Caco-2 (cell line): ENCODE data around the gene MUL1. TPM values are rescaled to one million over a fixed set of nuclear protein-coding genes. Genes with fewer than 3 reads are reported as not detected.
A peak's percentile ranks its signal among the peaks of the same experiment; 100 is the strongest.

Source experiments
- BruUV-seq: library from RNA; stranded (reverse); fragments of 400-500 nt; replicated peaks from 2 replicates; lab custom pipeline; 2021; lab: Mats Ljungman, UMichigan
- CTCF ChIA-PET: fragments of 300-600 bp; sonication (Branson Sonifier 250); formaldehyde crosslinking; loops from one replicate; lab custom pipeline; 2022; ENCODE audit warnings: antibody characterized with exemption; lab: Charles Lee
- POLR2A ChIA-PET: fragments of 300-600 bp; sonication (Branson Sonifier 250); formaldehyde crosslinking; loops from one replicate; lab custom pipeline; 2022; ENCODE audit warnings: antibody characterized with exemption; lab: Charles Lee
- DNase-seq, 2 experiments: peaks; one replicate each; pipeline versions ENCODE4 v3.0.0 to v3.0.0-alpha.2; 2020 to 2022
- H3K27me3 ChIP-seq: replicated peaks from 2 replicates; pipeline ENCODE4 v1.6.0; 2011; ENCODE audit warnings: low read length; ENCODE audit not compliant: control insufficient read depth, insufficient read depth
- H3K36me3 ChIP-seq: 2 replicates; pipeline ENCODE4 v1.5.1; 2011; ENCODE audit warnings: low read length; ENCODE audit not compliant: control insufficient read depth, insufficient read depth
- H3K4me1 ChIP-seq: fragments of 250-450 bp; sonication (Bioruptor Pico); 2 replicates; pipeline ENCODE4 v1.5.1; 2020; ENCODE audit warnings: mild to moderate bottlenecking
- H3K4me3 ChIP-seq: 2 replicates; pipeline ENCODE4 v1.5.1; 2011; ENCODE audit warnings: low read depth, mild to moderate bottlenecking, control low read depth, low read length
- H3K9me3 ChIP-seq: fragments of 250-450 bp; sonication (Bioruptor Pico); 2 replicates; pipeline ENCODE4 v1.5.1; 2020; ENCODE audit warnings: mild to moderate bottlenecking, moderate library complexity
- H3K27ac Mint-ChIP-seq: one replicate; pipeline ENCODE4 v1.8.0; 2022; ENCODE audit warnings: mixed read lengths; ENCODE audit not compliant: unreplicated experiment
- H3K27me3 Mint-ChIP-seq: one replicate; pipeline ENCODE4 v1.8.0; 2022; ENCODE audit warnings: mixed read lengths; ENCODE audit not compliant: insufficient read depth, unreplicated experiment
- H3K36me3 Mint-ChIP-seq: one replicate; pipeline ENCODE4 v1.8.0; 2022; ENCODE audit warnings: mild to moderate bottlenecking, mixed read lengths; ENCODE audit not compliant: insufficient read depth, unreplicated experiment
- H3K4me1 Mint-ChIP-seq: one replicate; pipeline ENCODE4 v1.8.0; 2022; ENCODE audit warnings: low read depth, mixed read lengths; ENCODE audit not compliant: unreplicated experiment
- H3K4me3 Mint-ChIP-seq: one replicate; pipeline ENCODE4 v1.8.0; 2022; ENCODE audit warnings: mild to moderate bottlenecking, moderate library complexity, mixed read lengths; ENCODE audit not compliant: unreplicated experiment
- H3K9me3 Mint-ChIP-seq: one replicate; pipeline ENCODE4 v1.8.0; 2022; ENCODE audit warnings: mixed read lengths; ENCODE audit not compliant: unreplicated experiment
- intact Hi-C: fragments of 100-400 bp; cut with micrococcal nuclease; formaldehyde crosslinking; loops from one replicate; pipeline ENCODE4 v1.10.0; 2022; ENCODE audit not compliant: unreplicated experiment
- total RNA-seq: library from RNA; stranded (reverse); gene quantifications from 2 replicates; pipeline ENCODE4 v1.2.3, GENCODE V29; 2022
- TF ChIP-seq, protein P1 (sequence below), 2 experiments: fragments of 200-600 bp in 1 of 2; IDR thresholded peaks; 1 replicate in 1 of 2; 2 replicates in 1 of 2; pipeline versions ENCODE4 v1.5.1 to v1.8.0; 2011 to 2022; ENCODE audit warnings: antibody characterized with exemption in 1 of 2, control low read depth in 1 of 2, inconsistent platforms in 1 of 2, low read depth in 1 of 2, low read length in 1 of 2, mild to moderate bottlenecking in 1 of 2, moderate library complexity in 1 of 2; ENCODE audit not compliant: insufficient read depth in 1 of 2, severe bottlenecking in 1 of 2, unreplicated experiment in 1 of 2

Gene MUL1
- total RNA-seq, 1 experiment from 2014 or later = 18.3 TPM

DNA sequence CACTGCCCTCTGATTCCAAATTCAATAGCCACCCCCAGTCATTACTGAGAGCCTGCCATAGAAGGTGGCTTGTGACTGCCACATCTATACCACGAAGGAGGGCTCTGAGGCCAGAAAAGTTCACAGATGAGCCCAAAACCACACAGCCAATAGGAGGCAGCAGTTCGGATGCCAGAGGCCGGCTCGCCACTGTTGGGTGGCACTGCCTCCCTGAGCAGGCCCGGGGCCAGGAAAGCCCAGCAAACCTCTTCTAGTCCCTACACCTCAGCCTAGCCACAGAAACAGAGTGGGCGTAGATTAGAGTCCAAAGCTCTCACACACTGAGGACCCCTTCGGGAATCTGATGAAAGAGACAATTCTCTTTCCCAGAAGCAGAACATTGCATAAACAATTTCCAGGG, 16.1 kb downstream of the MUL1 start:
- Histone ChIP-seq H3K36me3 (no peaks in the 10 kb centered on the region), H3K4me3 (no peak overlapping the region), H3K4me1 (no peaks in the 10 kb centered on the region), H3K27me3 (no peaks in the 10 kb centered on the region), H3K9me3 (no peaks in the 10 kb centered on the region)
- H3K4me3 Mint-ChIP-seq = no peak overlapping the region
- BruUV-seq = no TSS peak
- ChIA-PET CTCF (interaction anchor here (1.2 to 1.3 kb wide), 2 partner anchors 115 to 130 kb away, joined by 3 to 4 read pairs; no protein-coding TSS in a partner anchor), POLR2A (no interaction called here)
- no peaks in the 10 kb centered on the region for H3K27me3 Mint-ChIP-seq
- intact Hi-C loops = no loop called here
- no peaks in the 10 kb centered on the region for H3K9me3 Mint-ChIP-seq
- no peaks in the 10 kb centered on the region for H3K36me3 Mint-ChIP-seq
- H3K4me1 Mint-ChIP-seq = peaks cover 12% of the 10 kb centered on the region
- no peak overlapping the region for H3K27ac Mint-ChIP-seq
- no peak for DNase-seq
- TF ChIP-seq, protein P1, sequence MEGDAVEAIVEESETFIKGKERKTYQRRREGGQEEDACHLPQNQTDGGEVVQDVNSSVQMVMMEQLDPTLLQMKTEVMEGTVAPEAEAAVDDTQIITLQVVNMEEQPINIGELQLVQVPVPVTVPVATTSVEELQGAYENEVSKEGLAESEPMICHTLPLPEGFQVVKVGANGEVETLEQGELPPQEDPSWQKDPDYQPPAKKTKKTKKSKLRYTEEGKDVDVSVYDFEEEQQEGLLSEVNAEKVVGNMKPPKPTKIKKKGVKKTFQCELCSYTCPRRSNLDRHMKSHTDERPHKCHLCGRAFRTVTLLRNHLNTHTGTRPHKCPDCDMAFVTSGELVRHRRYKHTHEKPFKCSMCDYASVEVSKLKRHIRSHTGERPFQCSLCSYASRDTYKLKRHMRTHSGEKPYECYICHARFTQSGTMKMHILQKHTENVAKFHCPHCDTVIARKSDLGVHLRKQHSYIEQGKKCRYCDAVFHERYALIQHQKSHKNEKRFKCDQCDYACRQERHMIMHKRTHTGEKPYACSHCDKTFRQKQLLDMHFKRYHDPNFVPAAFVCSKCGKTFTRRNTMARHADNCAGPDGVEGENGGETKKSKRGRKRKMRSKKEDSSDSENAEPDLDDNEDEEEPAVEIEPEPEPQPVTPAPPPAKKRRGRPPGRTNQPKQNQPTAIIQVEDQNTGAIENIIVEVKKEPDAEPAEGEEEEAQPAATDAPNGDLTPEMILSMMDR (IDR thresholded peaks at IDR 0.05; ENCODE audit: insufficient read depth in 1 of 2, low read depth in 1 of 2, low read length in 1 of 2, severe bottlenecking in 1 of 2, unreplicated experiment in 1 of 2) = no peak

DNA sequence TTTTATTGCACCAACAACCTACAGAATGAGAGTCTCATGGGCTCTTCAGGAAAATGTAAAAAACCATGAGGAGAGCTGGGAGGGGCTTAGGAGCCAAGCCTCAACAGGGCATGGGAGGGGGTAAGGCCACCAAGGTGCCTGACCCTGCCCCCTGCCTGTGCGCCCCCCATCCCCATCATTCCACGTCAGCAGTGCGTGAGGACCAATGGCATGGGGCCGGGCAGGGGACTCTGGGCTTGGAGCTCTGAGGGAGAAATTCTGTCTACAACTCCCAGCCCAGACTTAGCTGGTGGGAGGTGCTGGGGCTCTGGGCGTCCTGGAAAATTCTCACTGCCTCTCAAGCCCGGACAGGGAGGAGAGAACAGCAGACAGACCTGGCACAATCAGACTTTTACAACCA, 16.8 kb downstream of the MUL1 start:
- H3K4me3 Mint-ChIP-seq = no peak overlapping the region
- no peak overlapping the region for H3K27ac Mint-ChIP-seq
- no peak for DNase-seq
- no TSS peak for BruUV-seq
- peaks cover 12% of the 10 kb centered on the region for H3K4me1 Mint-ChIP-seq
- H3K36me3 Mint-ChIP-seq = no peaks in the 10 kb centered on the region
- no peaks in the 10 kb centered on the region for H3K9me3 Mint-ChIP-seq
- no peaks in the 10 kb centered on the region for H3K36me3 ChIP-seq
- POLR2A ChIA-PET = no interaction called here
- CTCF ChIA-PET = interaction anchor here (0.6 to 1.1 kb wide), 2 partner anchors 10 to 114 kb away, joined by 3 to 6 read pairs; no protein-coding TSS in a partner anchor
- no peak overlapping the region for H3K4me3 ChIP-seq
- no peaks in the 10 kb centered on the region for H3K9me3 ChIP-seq
- no peaks in the 10 kb centered on the region for H3K27me3 ChIP-seq
- no peaks in the 10 kb centered on the region for H3K27me3 Mint-ChIP-seq
- TF ChIP-seq, protein P1 (IDR thresholded peaks at IDR 0.05; ENCODE audit: insufficient read depth in 1 of 2, low read depth in 1 of 2, low read length in 1 of 2, severe bottlenecking in 1 of 2, unreplicated experiment in 1 of 2) = no peak
- intact Hi-C loops = no loop called here
- no peaks in the 10 kb centered on the region for H3K4me1 ChIP-seq

DNA sequence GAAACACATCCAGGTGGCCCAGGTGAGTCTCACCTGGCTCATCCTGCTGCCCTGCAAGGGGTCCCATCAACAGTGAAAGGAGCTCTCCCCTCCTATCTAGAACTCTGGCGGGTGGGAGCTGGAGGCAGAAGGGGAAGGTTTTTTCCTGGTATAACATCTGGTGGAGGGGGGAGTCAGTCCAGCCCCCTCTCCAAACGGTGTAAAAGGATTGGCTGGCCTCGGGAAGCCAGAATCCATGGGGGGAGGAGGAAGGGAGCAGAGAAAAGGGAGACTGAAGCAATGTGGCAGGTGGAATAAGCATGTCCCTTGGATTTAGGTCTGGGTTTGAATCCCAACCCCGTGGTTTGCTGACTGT, 20.7 kb downstream of the MUL1 start:
- H3K27ac Mint-ChIP-seq = peak overlapping the region; percentile 71
- H3K36me3 Mint-ChIP-seq = peaks cover 17% of the 10 kb centered on the region
- CTCF ChIA-PET = no interaction called here

More for the DNA sequence above, 20.7 kb downstream of the MUL1 start:
- TF ChIP-seq, protein P1 (IDR thresholded peaks at IDR 0.05; ENCODE audit: insufficient read depth in 1 of 2, low read depth in 1 of 2, low read length in 1 of 2, severe bottlenecking in 1 of 2, unreplicated experiment in 1 of 2) = no peak
- Mint-ChIP-seq H3K27me3 (no peaks in the 10 kb centered on the region), H3K9me3 (no peaks in the 10 kb centered on the region), H3K4me1 (peaks cover 16% of the 10 kb centered on the region), H3K4me3 (peak overlapping the region; percentile 79)
- intact Hi-C loops = loop anchor here (2.0 kb wide), 1 partner anchor 46 kb away; no protein-coding TSS in a partner anchor
- Histone ChIP-seq H3K9me3 (no peaks in the 10 kb centered on the region), H3K4me1 (peaks cover 7% of the 10 kb centered on the region; the same call in 1 of the 2 replicates), H3K4me3 (peak overlapping the region; percentile 68), H3K36me3 (0 out of 2 replicates have a peak, but pooled peaks cover 1% of the 10 kb centered on the region), H3K27me3 (no peaks in the 10 kb centered on the region)
- POLR2A ChIA-PET = no interaction called here
- no peak for DNase-seq
- no TSS peak for BruUV-seq
